DOHH2 (cell line): ENCODE measurements around the gene TMCC1.

ENCODE experiments used
- H3F3A ChIP-seq: fragments of 200-600 bp; sonication (generic), shearing (Covaris generic); 2 replicates; pipeline ENCODE4 v1.6.0; 2016; ENCODE audit warnings: antibody characterized with exemption, mild to moderate bottlenecking; ENCODE audit not compliant: control insufficient read depth, insufficient read depth
- H3K27ac ChIP-seq: fragments of 200-600 bp; sonication (generic); 2 replicates; pipeline ENCODE4 v1.5.1; 2014; ENCODE audit warnings: low read depth, mild to moderate bottlenecking, low read length, moderate library complexity
- H3K27me3 ChIP-seq: fragments of 200-600 bp; sonication (generic); 2 replicates; pipeline ENCODE4 v1.6.1; 2014; ENCODE audit warnings: mild to moderate bottlenecking, low read length, mixed read lengths; ENCODE audit not compliant: control insufficient read depth
- H3K36me3 ChIP-seq: fragments of 200-600 bp; sonication (generic); 2 replicates; pipeline ENCODE4 v1.6.1; 2014; ENCODE audit warnings: mild to moderate bottlenecking, low read length, moderate library complexity, mixed read lengths; ENCODE audit not compliant: control insufficient read depth
- H3K4me1 ChIP-seq: fragments of 200-600 bp; sonication (generic); 2 replicates; pipeline ENCODE4 v1.6.1; 2014; ENCODE audit warnings: mild to moderate bottlenecking, low read length, mixed read lengths; ENCODE audit not compliant: control insufficient read depth
- H3K4me2 ChIP-seq: fragments of 200-600 bp; sonication (generic); 2 replicates; pipeline ENCODE4 v1.6.0; 2014; ENCODE audit warnings: mild to moderate bottlenecking, low read length, moderate library complexity
- H3K4me3 ChIP-seq: fragments of 200-600 bp; sonication (generic); 2 replicates; pipeline ENCODE4 v1.5.1; 2014; ENCODE audit warnings: mild to moderate bottlenecking, low read length, mixed read lengths
- H3K79me2 ChIP-seq: fragments of 200-600 bp; sonication (generic); 2 replicates; pipeline ENCODE4 v1.6.1; 2014; ENCODE audit warnings: mild to moderate bottlenecking, low read length, mixed read lengths; ENCODE audit not compliant: control insufficient read depth
- H3K9me2 ChIP-seq: fragments of 200-600 bp; sonication (generic); replicated peaks from 2 replicates; pipeline ENCODE4 v1.6.1; 2014; ENCODE audit warnings: mild to moderate bottlenecking, low read length, mixed read lengths; ENCODE audit not compliant: control insufficient read depth
- H3K9me3 ChIP-seq: fragments of 200-600 bp; sonication (generic); 2 replicates; pipeline ENCODE4 v1.6.1; 2014; ENCODE audit warnings: antibody characterized with exemption, low read length, mixed read lengths; ENCODE audit not compliant: control insufficient read depth, insufficient read depth
- H4K20me1 ChIP-seq: fragments of 200-600 bp; sonication (generic); 2 replicates; pipeline ENCODE4 v1.6.0; 2014; ENCODE audit warnings: low read depth, mild to moderate bottlenecking, antibody characterized with exemption, low read length, moderate library complexity; ENCODE audit not compliant: control insufficient read depth, insufficient read depth
- CTCF ChIP-seq: fragments of 200-600 bp; sonication (generic); IDR thresholded peaks from one replicate; pipeline ENCODE4 v1.5.1; 2014; ENCODE audit warnings: antibody characterized with exemption, mild to moderate bottlenecking, low read depth, low read length; ENCODE audit not compliant: poor library complexity, severe bottlenecking
- EZH2phosphoT487 ChIP-seq: fragments of 200-600 bp; sonication (generic); IDR thresholded peaks from 2 replicates; pipeline ENCODE4 v1.6.1; 2017; ENCODE audit warnings: borderline replicate concordance, mild to moderate bottlenecking, antibody characterized with exemption, low read length, moderate library complexity, mixed read lengths

TMCC1 gene

GRCh38 chr3:129745253-129745652 lies 148.3 kb downstream of the TMCC1 start:
- H3K79me2 ChIP-seq: no peaks in the 10 kb centered on the region
- no peaks in the 10 kb centered on the region for H3K9me3 ChIP-seq
- no peak overlapping the region for H3K4me2 ChIP-seq
- TF ChIP-seq CTCF (no peak), EZH2phosphoT487 (no peak)
- no peaks in the 10 kb centered on the region for H3K4me1 ChIP-seq
- no peaks in the 10 kb centered on the region for H3K27me3 ChIP-seq
- no peaks in the 10 kb centered on the region; the same call in 1 of the 2 replicates for H4K20me1 ChIP-seq
- H3K36me3 ChIP-seq: no peaks in the 10 kb centered on the region
- no peak overlapping the region for H3K27ac ChIP-seq
- H3K9me2 ChIP-seq: no peaks in the 10 kb centered on the region
- H3K4me3 ChIP-seq: no peak overlapping the region
- no peaks in the 10 kb centered on the region for H3F3A ChIP-seq

GRCh38 chr3:129741794-129742193 lies 151.7 kb downstream of the TMCC1 start:
- Histone ChIP-seq H3K4me2 (no peak overlapping the region), H3K9me3 (no peaks in the 10 kb centered on the region), H4K20me1 (no peaks in the 10 kb centered on the region; the same call in 1 of the 2 replicates), H3K9me2 (no peaks in the 10 kb centered on the region), H3K79me2 (no peaks in the 10 kb centered on the region), H3F3A (no peaks in the 10 kb centered on the region), H3K36me3 (no peaks in the 10 kb centered on the region), H3K4me1 (no peaks in the 10 kb centered on the region), H3K4me3 (no peak overlapping the region), H3K27me3 (no peaks in the 10 kb centered on the region), H3K27ac (no peak overlapping the region)
- TF ChIP-seq EZH2phosphoT487 (no peak), CTCF (no peak)

GRCh38 chr3:129740090-129740489 lies 153.4 kb downstream of the TMCC1 start:
- no peaks in the 10 kb centered on the region for H3K27me3 ChIP-seq
- H3K36me3 ChIP-seq: no peaks in the 10 kb centered on the region
- H4K20me1 ChIP-seq: no peaks in the 10 kb centered on the region; the same call in 1 of the 2 replicates
- no peak overlapping the region for H3K4me3 ChIP-seq
- H3K9me3 ChIP-seq: no peaks in the 10 kb centered on the region
- no peaks in the 10 kb centered on the region for H3K4me1 ChIP-seq
- no peak overlapping the region for H3K27ac ChIP-seq
- H3F3A ChIP-seq: no peaks in the 10 kb centered on the region
- H3K4me2 ChIP-seq: no peak overlapping the region
- no peaks in the 10 kb centered on the region for H3K9me2 ChIP-seq
- no peaks in the 10 kb centered on the region for H3K79me2 ChIP-seq
- TF ChIP-seq CTCF (no peak), EZH2phosphoT487 (no peak)
